ENCODE measurements around the gene SH3PXD2B.

Gene SH3PXD2B

DNA sequence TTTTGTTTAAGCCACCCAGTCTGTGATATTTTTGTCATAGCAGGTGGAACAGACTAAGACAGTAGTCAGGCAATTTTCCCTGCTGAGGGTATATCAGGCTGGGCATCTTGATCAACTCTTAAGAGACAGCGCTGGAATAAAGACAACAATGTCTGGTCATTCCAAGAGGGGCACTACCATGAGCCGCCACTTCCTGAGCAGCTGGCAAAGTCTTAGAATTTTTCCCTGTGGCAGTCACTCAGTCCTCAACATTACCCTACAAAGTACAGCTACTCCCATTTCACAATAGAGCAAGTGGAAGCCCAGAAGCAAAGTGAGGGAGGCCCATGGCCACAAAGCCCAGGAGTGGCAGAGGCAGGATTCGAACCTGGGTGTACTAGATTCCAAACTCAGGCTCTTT lies 74.8 kb downstream of the SH3PXD2B start:
- no peak overlapping the region for H3K4me3 ChIP-seq (replicated peaks; ENCODE audit: insufficient read depth, low read length)
- no peak for DNase-seq (ENCODE audit: low read depth in 1 of 2, low spot score in 1 of 2)
- TF ChIP-seq SPI1 (IDR thresholded peaks at IDR 0.05; ENCODE audit: borderline replicate concordance, low read depth) (no peak), REST (IDR thresholded peaks at IDR 0.05; ENCODE audit: insufficient replicate concordance, low read depth) (no peak), POLR2AphosphoS5 (IDR thresholded peaks at IDR 0.05; ENCODE audit: low read depth) (no peak), GABPA (IDR thresholded peaks at IDR 0.05; ENCODE audit: low read depth) (no peak)
- TF ChIP-seq, protein P1, sequence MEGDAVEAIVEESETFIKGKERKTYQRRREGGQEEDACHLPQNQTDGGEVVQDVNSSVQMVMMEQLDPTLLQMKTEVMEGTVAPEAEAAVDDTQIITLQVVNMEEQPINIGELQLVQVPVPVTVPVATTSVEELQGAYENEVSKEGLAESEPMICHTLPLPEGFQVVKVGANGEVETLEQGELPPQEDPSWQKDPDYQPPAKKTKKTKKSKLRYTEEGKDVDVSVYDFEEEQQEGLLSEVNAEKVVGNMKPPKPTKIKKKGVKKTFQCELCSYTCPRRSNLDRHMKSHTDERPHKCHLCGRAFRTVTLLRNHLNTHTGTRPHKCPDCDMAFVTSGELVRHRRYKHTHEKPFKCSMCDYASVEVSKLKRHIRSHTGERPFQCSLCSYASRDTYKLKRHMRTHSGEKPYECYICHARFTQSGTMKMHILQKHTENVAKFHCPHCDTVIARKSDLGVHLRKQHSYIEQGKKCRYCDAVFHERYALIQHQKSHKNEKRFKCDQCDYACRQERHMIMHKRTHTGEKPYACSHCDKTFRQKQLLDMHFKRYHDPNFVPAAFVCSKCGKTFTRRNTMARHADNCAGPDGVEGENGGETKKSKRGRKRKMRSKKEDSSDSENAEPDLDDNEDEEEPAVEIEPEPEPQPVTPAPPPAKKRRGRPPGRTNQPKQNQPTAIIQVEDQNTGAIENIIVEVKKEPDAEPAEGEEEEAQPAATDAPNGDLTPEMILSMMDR (IDR thresholded peaks at IDR 0.05; ENCODE audit: insufficient read depth, low read length), result no peak
- no peaks in the 10 kb centered on the region for H3K27me3 ChIP-seq (ENCODE audit: insufficient read depth, poor library complexity, severe bottlenecking)
- no peak overlapping the region for H3K27ac ChIP-seq (replicated peaks)

DNA sequence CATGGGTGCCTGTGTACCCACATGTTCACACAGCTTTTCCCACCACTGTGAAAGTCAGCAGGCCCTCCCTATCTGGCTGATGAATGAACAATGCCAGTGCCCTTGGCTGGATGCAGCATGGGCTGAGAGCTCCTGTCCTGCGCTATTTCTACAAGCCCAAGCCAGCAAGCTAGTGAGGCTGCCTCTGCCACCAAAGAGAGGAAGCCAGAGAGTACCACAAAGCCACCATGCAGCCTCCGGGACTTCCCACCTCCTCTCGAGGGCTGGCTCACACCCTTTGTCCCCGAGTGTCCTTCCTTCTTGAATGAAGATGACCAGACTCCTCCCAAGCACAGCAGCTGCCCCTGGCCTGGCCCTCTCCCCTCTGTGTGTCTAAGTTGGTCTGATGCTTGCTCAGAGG lies 76.5 kb downstream of the SH3PXD2B start:
- Histone ChIP-seq H3K4me3 (replicated peaks; ENCODE audit: insufficient read depth, low read length) (no peak overlapping the region), H3K27ac (replicated peaks) (no peak overlapping the region), H3K27me3 (ENCODE audit: insufficient read depth, poor library complexity, severe bottlenecking) (no peaks in the 10 kb centered on the region)
- DNase-seq (ENCODE audit: low read depth in 1 of 2, low spot score in 1 of 2), result no peak
- TF ChIP-seq REST (IDR thresholded peaks at IDR 0.05; ENCODE audit: insufficient replicate concordance, low read depth) (no peak), POLR2AphosphoS5 (IDR thresholded peaks at IDR 0.05; ENCODE audit: low read depth) (no peak), GABPA (IDR thresholded peaks at IDR 0.05; ENCODE audit: low read depth) (no peak), SPI1 (IDR thresholded peaks at IDR 0.05; ENCODE audit: borderline replicate concordance, low read depth) (no peak)
- TF ChIP-seq, protein P1 (IDR thresholded peaks at IDR 0.05; ENCODE audit: insufficient read depth, low read length), result no peak

DNA sequence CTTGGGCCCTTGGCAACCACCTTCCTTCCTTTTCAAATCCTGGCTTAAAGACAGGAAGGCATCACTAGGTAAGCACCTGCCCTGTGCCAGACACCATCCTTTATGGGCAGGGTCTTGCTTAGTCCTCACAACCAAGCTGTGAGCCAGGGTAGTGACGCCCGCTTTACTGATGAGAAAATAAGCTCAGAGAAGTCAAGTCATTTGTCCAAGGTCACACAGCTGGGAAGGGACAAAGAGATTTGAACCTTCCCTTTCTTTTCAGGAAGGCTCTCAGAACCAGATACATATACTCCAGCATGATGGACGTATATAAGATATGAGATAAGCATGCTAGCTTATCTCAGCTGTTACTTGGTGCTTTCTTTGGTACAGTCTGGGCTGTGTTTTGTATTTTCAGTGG lies 76.9 kb downstream of the SH3PXD2B start:
- Histone ChIP-seq H3K27me3 (ENCODE audit: insufficient read depth, poor library complexity, severe bottlenecking) (no peaks in the 10 kb centered on the region), H3K27ac (replicated peaks) (no peak overlapping the region), H3K4me3 (replicated peaks; ENCODE audit: insufficient read depth, low read length) (no peak overlapping the region)
- no peak for DNase-seq (ENCODE audit: low read depth in 1 of 2, low spot score in 1 of 2)
- TF ChIP-seq SPI1 (IDR thresholded peaks at IDR 0.05; ENCODE audit: borderline replicate concordance, low read depth), result no peak
- no peak for TF ChIP-seq REST (IDR thresholded peaks at IDR 0.05; ENCODE audit: insufficient replicate concordance, low read depth)
- TF ChIP-seq POLR2AphosphoS5 (IDR thresholded peaks at IDR 0.05; ENCODE audit: low read depth), result no peak
- no peak for TF ChIP-seq GABPA (IDR thresholded peaks at IDR 0.05; ENCODE audit: low read depth)
